ENCODE measurements around the gene NSD1. TPM values are rescaled to one million over a fixed set of nuclear protein-coding genes. Genes with fewer than 3 reads are reported as not detected.

The NSD1 gene
- total and polyA plus RNA-seq, 2 of the 4 experiments (the other 2 are of a cell fraction), result 7.7 to 31.0 TPM

GRCh38 chr5:177132136-177133095 lies 1.2 kb upstream of the NSD1 start:
- CTCF ChIA-PET, result no interaction called here
- no peak overlapping the region for H3K4me3 ChIP-seq (ENCODE audit: insufficient read depth, low read depth, low read length)
- TF ChIP-seq MAFK (IDR thresholded peaks at IDR 0.05; ENCODE audit: low read depth, low read length), result no peak
- no peak for TF ChIP-seq NFE2L2 (IDR thresholded peaks at IDR 0.05; ENCODE audit: low read depth, low read length)
- TF ChIP-seq RAD21 (IDR thresholded peaks at IDR 0.05; ENCODE audit: low read length), result no peak
- no peak for TF ChIP-seq BHLHE40 (IDR thresholded peaks at IDR 0.05; ENCODE audit: low read depth, low read length)
- TF ChIP-seq CTCF (conservative IDR thresholded peaks at IDR 0.05; ENCODE audit: low read depth, low read length), result no peak
- no peak for TF ChIP-seq MAZ (IDR thresholded peaks at IDR 0.05; ENCODE audit: borderline replicate concordance, low read depth, low read length)
- no peak for TF ChIP-seq FOS (IDR thresholded peaks at IDR 0.05; ENCODE audit: low read depth, low read length)
- TF ChIP-seq CHD1 (IDR thresholded peaks at IDR 0.05; ENCODE audit: low read depth, low read length), result no peak
- no peak for TF ChIP-seq USF2 (IDR thresholded peaks at IDR 0.05; ENCODE audit: low read depth, low read length)
- TF ChIP-seq CEBPB (IDR thresholded peaks at IDR 0.05; ENCODE audit: low read depth, low read length), result no peak
- TF ChIP-seq RCOR1 (IDR thresholded peaks at IDR 0.05; ENCODE audit: insufficient replicate concordance, low read length), result no peak
- no peak for TF ChIP-seq ELK1 (IDR thresholded peaks at IDR 0.05; ENCODE audit: borderline replicate concordance, low read depth, low read length)
- TF ChIP-seq POLR2A (IDR thresholded peaks at IDR 0.05; ENCODE audit: low read depth, low read length), result no peak
- no peak for TF ChIP-seq RFX5 (IDR thresholded peaks at IDR 0.05; ENCODE audit: low read depth, low read length)

More at GRCh38 chr5:177132136-177133095, 1.2 kb upstream of the NSD1 start:
- dilution Hi-C loops (cut with HindIII; ENCODE audit: low sequenced_read_pairs, unreplicated experiment) (no loop called here), intact Hi-C loops (cut with micrococcal nuclease) (loop anchor here (2.0 kb wide), 1 partner anchor 16 kb away; no protein-coding TSS in a partner anchor), in situ Hi-C loops (cut with MboI; ENCODE audit: low sequenced_read_pairs) (no loop called here)
- H3K4me2 ChIP-seq (ENCODE audit: low read depth, low read length), result no peak overlapping the region
- no peak overlapping the region for H2BK20ac ChIP-seq (ENCODE audit: low read depth, low read length)
- H3K9me3 ChIP-seq (ENCODE audit: control insufficient read depth, insufficient read depth, low read length), result no peaks in the 10 kb centered on the region
- H3K14ac ChIP-seq (replicated peaks; ENCODE audit: low read depth, low read length), result no peak overlapping the region
- peak overlapping the region; percentile 39 for H2BK5ac ChIP-seq (ENCODE audit: low read depth, low read length, poor library complexity, severe bottlenecking)
- 53% methylated on average over 31 of the region's 100 CpGs; no CpG with 5 or more reads in 1 of the 2 experiments for WGBS, 2 experiments (ENCODE audit: extremely low coverage in 2 of 2, insufficient read length in 1 of 2)
- no peak overlapping the region for H2BK120ac ChIP-seq (ENCODE audit: low read depth, low read length)
- POLR2A ChIA-PET (ENCODE audit: unreplicated experiment), result no interaction called here
- peak overlapping the region; percentile 97 for H2AFZ ChIP-seq (replicated peaks; ENCODE audit: low read length, poor library complexity)
- H2AK9ac ChIP-seq (replicated peaks; ENCODE audit: low read depth, low read length, poor library complexity), result no peak overlapping the region
- H2BK15ac ChIP-seq (ENCODE audit: low read depth, low read length), result no peak overlapping the region
- peak overlapping the region; percentile 82 to 96; a peak in 2 of 4 replicates for H4K8ac ChIP-seq (ENCODE audit: low read depth in 2 of 2, low read length in 2 of 2)
- no peak overlapping the region for H3K56ac ChIP-seq (ENCODE audit: extremely low read depth, insufficient read depth, low read length)
- H2AK5ac ChIP-seq (ENCODE audit: low read depth, low read length), result 0 out of 2 replicates have a peak overlapping the region, but pooled peaks have one; percentile 70
- BruUV-seq (replicated peaks), result no TSS peak
- peaks cover 29% of the 10 kb centered on the region for H3K9me1 ChIP-seq (ENCODE audit: insufficient read depth, low read length)
- peaks cover 18 to 25% of the 10 kb centered on the region in 2 experiments for H3K79me1 ChIP-seq (ENCODE audit: low read depth in 1 of 2, low read length in 2 of 2)
- peaks cover 12% of the 10 kb centered on the region for H3K36me3 ChIP-seq (ENCODE audit: control insufficient read depth, insufficient read depth, low read length)
- no peak overlapping the region for H4K91ac ChIP-seq (ENCODE audit: insufficient read depth, low read depth, low read length)
- DNase-seq, result no peak
- peaks cover 20% of the 10 kb centered on the region for H3K4me1 ChIP-seq (ENCODE audit: control insufficient read depth, insufficient read depth, low read length)
- peak overlapping the region; percentile 89 for H4K5ac ChIP-seq (ENCODE audit: low read depth, low read length)
- H3K4ac ChIP-seq (ENCODE audit: low read depth, low read length), result peak overlapping the region; percentile 81
- no peak overlapping the region for H3K27ac ChIP-seq (ENCODE audit: insufficient read depth, low read length)
- H3K9ac ChIP-seq (ENCODE audit: low read depth, low read length), result no peak overlapping the region
- no peaks in the 10 kb centered on the region for H3K27me3 ChIP-seq (ENCODE audit: control insufficient read depth, insufficient read depth, low read length)
- no peak for ATAC-seq (ENCODE audit: low read depth)
- H3K23ac ChIP-seq (ENCODE audit: low read depth, low read length), result no peak overlapping the region
- no peaks in the 10 kb centered on the region for H4K20me1 ChIP-seq (ENCODE audit: insufficient read depth, low read length)
- no peak overlapping the region for H3K18ac ChIP-seq (ENCODE audit: low read depth, low read length)

Data from IMR-90 (cell line).